ENCODE measurements around the gene ANKRD7.
"Not testable (repeated sequence)": the region's sequence is repeated elsewhere in the genome, so short reads cannot be mapped to it uniquely, and the experiment has no call there.

The ANKRD7 gene

GRCh38 chr7:118233799-118234198, 9.3 kb downstream of the ANKRD7 start:
- DNase-seq (ENCODE audit: low read depth in 2 of 2): no peak

- DNase-seq (ENCODE audit: low read depth in 2 of 2): no peak
These were observed 14.5 kb downstream of the ANKRD7 start for GRCh38 chr7:118239014-118239413.

GRCh38 chr7:118240320-118240719, 15.8 kb downstream of the ANKRD7 start:
- DNase-seq (ENCODE audit: low read depth in 2 of 2): not testable (repeated sequence)

- no peak for DNase-seq (ENCODE audit: low read depth in 2 of 2)
These were observed 19.2 kb downstream of the ANKRD7 start for GRCh38 chr7:118243695-118244094.

GRCh38 chr7:118245267-118246040, 20.9 kb downstream of the ANKRD7 start:
- DNase-seq (ENCODE audit: low read depth in 2 of 2): no peak

GRCh38 chr7:118250860-118251494, 26.5 kb downstream of the ANKRD7 start:
- DNase-seq (ENCODE audit: low read depth in 2 of 2): no peak

- DNase-seq (ENCODE audit: low read depth in 2 of 2): no peak
These were observed 27.6 kb downstream of the ANKRD7 start for GRCh38 chr7:118252087-118252486.

GRCh38 chr7:118259115-118259514, 34.6 kb downstream of the ANKRD7 start:
- DNase-seq (ENCODE audit: low read depth in 2 of 2): no peak

GRCh38 chr7:118264836-118265235, 40.3 kb downstream of the ANKRD7 start:
- no peak for DNase-seq (ENCODE audit: low read depth in 2 of 2)

- no peak for DNase-seq (ENCODE audit: low read depth in 2 of 2)
These were observed 56.0 kb downstream of the ANKRD7 start for GRCh38 chr7:118280319-118281012.

- DNase-seq (ENCODE audit: low read depth in 2 of 2): no peak
These were observed 56.7 kb downstream of the ANKRD7 start for GRCh38 chr7:118281196-118281595.

- DNase-seq (ENCODE audit: low read depth in 2 of 2): no peak
These were observed 60.9 kb downstream of the ANKRD7 start for GRCh38 chr7:118285358-118285757.

- DNase-seq (ENCODE audit: low read depth in 2 of 2): no peak
These were observed 61.6 kb downstream of the ANKRD7 start for GRCh38 chr7:118286131-118286530.

- DNase-seq (ENCODE audit: low read depth in 2 of 2): no peak
These were observed 63.6 kb downstream of the ANKRD7 start for GRCh38 chr7:118288098-118288497.

- DNase-seq (ENCODE audit: low read depth in 2 of 2): no peak
These were observed 65.0 kb downstream of the ANKRD7 start for GRCh38 chr7:118289476-118289875.
